Right lung (tissue), 5 donors: ENCODE measurements around the gene CBL. TPM values are rescaled to one million over a fixed set of nuclear protein-coding genes. Genes with fewer than 3 reads are reported as not detected.
A peak's percentile ranks its signal among the peaks of the same experiment; 100 is the strongest.

Experiments
- DNase-seq, 2 donors: peaks; one replicate each; pipeline ENCODE4 v3.0.0-alpha.2; 2013
- polyA plus RNA-seq, 5 donors: library from polyadenylated mRNA; unstranded; fragments of 120-200 nt; gene quantifications; one replicate each; pipeline versions ENCODE4 v1.2.1 to v1.2.3, GENCODE V29; 2013; ENCODE audit warnings: inconsistent platforms in 1 of 5, low replicate concordance in 1 of 5; ENCODE audit not compliant: insufficient read length in 5 of 5, insufficient read depth in 1 of 5

The CBL gene
- polyA plus RNA-seq, 5 donors: 16.1 to 22.8 (median 20.5) TPM

- no peak for DNase-seq
Observed at GRCh38 chr11:119309411-119309810, 103.3 kb downstream of the CBL start.

- DNase-seq: no peak
Observed at GRCh38 chr11:119309953-119310681, 104.0 kb downstream of the CBL start.

- no peak for DNase-seq
Observed at GRCh38 chr11:119310682-119311052, 104.5 kb downstream of the CBL start.

GRCh38 chr11:119314726-119315125 lies 108.6 kb downstream of the CBL start:
- DNase-seq: no peak

GRCh38 chr11:119315131-119316015 lies 109.2 kb downstream of the CBL start:
- no peak for DNase-seq

GRCh38 chr11:119316016-119316728 lies 110.0 kb downstream of the CBL start:
- peak in 1 of 2 donors; percentile 42 for DNase-seq

GRCh38 chr11:119316729-119317591 lies 110.8 kb downstream of the CBL start, which contains the start of gene MCAM:
Gene MCAM, minus strand, starts transcription at chr11:119317130. Its CDS starts 29 bp downstream, at chr11:119317101.
- peak in 1 of 2 donors; percentile 59 for DNase-seq

- DNase-seq: no peak
Observed at GRCh38 chr11:119317592-119318239, 111.6 kb downstream of the CBL start.

GRCh38 chr11:119318240-119319135 lies 112.3 kb downstream of the CBL start:
- no peak for DNase-seq

- no peak for DNase-seq
Observed at GRCh38 chr11:119319136-119319699, 113.1 kb downstream of the CBL start.

GRCh38 chr11:119319700-119320239 lies 113.6 kb downstream of the CBL start:
- DNase-seq: no peak

- DNase-seq: no peak
Observed at GRCh38 chr11:119320240-119320775, 114.2 kb downstream of the CBL start.

- peak in 1 of 2 donors; percentile 47 for DNase-seq
Observed at GRCh38 chr11:119320776-119321524, 114.8 kb downstream of the CBL start.

GRCh38 chr11:119322360-119322739 lies 116.2 kb downstream of the CBL start:
- no peak for DNase-seq

GRCh38 chr11:119322921-119323531 lies 116.9 kb downstream of the CBL start:
- DNase-seq: no peak

- peak in 1 of 2 donors; percentile 60 for DNase-seq
Observed at GRCh38 chr11:119323532-119324033, 117.4 kb downstream of the CBL start.

GRCh38 chr11:119324189-119324588 lies 118.0 kb downstream of the CBL start:
- DNase-seq: no peak
